Natural killer cell (primary cell): ENCODE data around the gene PCK2. TPM values are rescaled to one million over a fixed set of nuclear protein-coding genes. Genes with fewer than 3 reads are reported as not detected.

Experiments
- ATAC-seq, 3 donors: fragments of 150-1000 bp in 2 of 3; fragments of 200-7000 bp in 1 of 3; cut with Tn5 transposase; 1 replicate in 1 of 3; 2 replicates in 2 of 3; pipeline ENCODE4 v1.10.0; 2021; ENCODE audit warnings: mild to moderate bottlenecking in 2 of 3, moderate library complexity in 2 of 3
- DNase-seq, 2 donors: peaks; one replicate each; pipeline versions ENCODE4 v3.0.0 to v3.0.0-alpha.2; 2013 to 2021; ENCODE audit warnings: mixed read lengths in 1 of 2
- H3K27ac ChIP-seq: one replicate; pipeline ENCODE4 v1.5.1; 2013; ENCODE audit warnings: mild to moderate bottlenecking, low read length
- H3K27me3 ChIP-seq: one replicate; pipeline ENCODE4 v1.6.1; 2013; ENCODE audit warnings: low read length; ENCODE audit not compliant: control insufficient read depth, insufficient read depth
- H3K36me3 ChIP-seq: one replicate; pipeline ENCODE4 v1.6.1; 2013; ENCODE audit warnings: low read length; ENCODE audit not compliant: control insufficient read depth, insufficient read depth
- H3K4me1 ChIP-seq: one replicate; pipeline ENCODE4 v1.6.1; 2013; ENCODE audit warnings: low read length; ENCODE audit not compliant: control insufficient read depth, insufficient read depth
- H3K4me3 ChIP-seq: one replicate; pipeline ENCODE4 v1.5.1; 2013; ENCODE audit warnings: low read length
- H3K9me3 ChIP-seq: one replicate; pipeline ENCODE4 v1.6.1; 2013; ENCODE audit warnings: low read length; ENCODE audit not compliant: control insufficient read depth, insufficient read depth
- H3K27ac Mint-ChIP-seq, 2 donors: one replicate each; pipeline ENCODE4 v1.8.0; 2022; ENCODE audit warnings: mild to moderate bottlenecking in 2 of 2, mixed read lengths in 2 of 2, moderate library complexity in 1 of 2
- H3K27me3 Mint-ChIP-seq, 2 donors: one replicate each; pipeline ENCODE4 v1.8.0; 2022; ENCODE audit warnings: low read depth in 2 of 2, mixed read lengths in 2 of 2
- H3K36me3 Mint-ChIP-seq: one replicate; pipeline ENCODE4 v1.8.0; 2022; ENCODE audit warnings: mixed read lengths
- H3K4me1 Mint-ChIP-seq, 2 donors: one replicate each; pipeline ENCODE4 v1.8.0; 2022; ENCODE audit warnings: mixed read lengths in 2 of 2
- H3K4me3 Mint-ChIP-seq: one replicate; pipeline ENCODE4 v1.8.0; 2022; ENCODE audit warnings: mild to moderate bottlenecking, moderate library complexity, mixed read lengths
- H3K9me3 Mint-ChIP-seq, 2 donors: one replicate each; pipeline ENCODE4 v1.8.0; 2022; ENCODE audit warnings: mixed read lengths in 2 of 2
- CTCF ChIP-seq: fragments of 200-600 bp; IDR thresholded peaks from one replicate; pipeline ENCODE4 v1.8.0; 2022; ENCODE audit warnings: antibody characterized with exemption
- WGBS: methylation state at CpG from one replicate; pipeline ENCODE4 v1.1.7; 2013; ENCODE audit warnings: missing lambda C conversion rate; ENCODE audit not compliant: insufficient coverage; 5-methylcytosine and 5-hydroxymethylcytosine counted together
- intact Hi-C: fragments of 100-400 bp; cut with micrococcal nuclease; formaldehyde crosslinking; loops from one replicate; pipeline ENCODE4 v1.14.2; 2022
- total RNA-seq, 4 donors: library from RNA; stranded (reverse); fragments of 120-200 nt in 1 of 4; gene quantifications; one replicate each; pipeline versions ENCODE4 v1.2.3 to v1.2.4, GENCODE V29; 2013 to 2022

PCK2 gene
- total RNA-seq, 3 donors from 2014 or later (not counting 1 experiment from before 2014, with no cell fraction given), result 9.8 to 13.8 (median 12.3) TPM

- Histone ChIP-seq H3K36me3 (no peaks in the 10 kb centered on the region), H3K27ac (no peak overlapping the region), H3K9me3 (no peaks in the 10 kb centered on the region), H3K4me1 (peaks cover 23% of the 10 kb centered on the region), H3K27me3 (no peaks in the 10 kb centered on the region), H3K4me3 (no peak overlapping the region)
- 83% methylated on average over 8 of the region's 8 CpGs for WGBS
- Mint-ChIP-seq H3K9me3 (no peaks in the 10 kb centered on the region), H3K4me1 (peaks cover 12 to 40% of the 10 kb centered on the region in 2 donors), H3K27ac (peak overlapping the region in 1 of 2 donors; percentile 73), H3K4me3 (no peak overlapping the region), H3K27me3 (peaks cover 0 to 2% of the 10 kb centered on the region in 2 donors), H3K36me3 (no peaks in the 10 kb centered on the region)
- no peak for TF ChIP-seq CTCF
- intact Hi-C loops, result no loop called here
- ATAC-seq (no peak), DNase-seq (no peak)
These were observed 37.3 kb upstream of the PCK2 start for GRCh38 chr14:24056800-24057184.

GRCh38 chr14:24057271-24057670 lies 36.8 kb upstream of the PCK2 start:
- intact Hi-C loops, result no loop called here

DNA sequence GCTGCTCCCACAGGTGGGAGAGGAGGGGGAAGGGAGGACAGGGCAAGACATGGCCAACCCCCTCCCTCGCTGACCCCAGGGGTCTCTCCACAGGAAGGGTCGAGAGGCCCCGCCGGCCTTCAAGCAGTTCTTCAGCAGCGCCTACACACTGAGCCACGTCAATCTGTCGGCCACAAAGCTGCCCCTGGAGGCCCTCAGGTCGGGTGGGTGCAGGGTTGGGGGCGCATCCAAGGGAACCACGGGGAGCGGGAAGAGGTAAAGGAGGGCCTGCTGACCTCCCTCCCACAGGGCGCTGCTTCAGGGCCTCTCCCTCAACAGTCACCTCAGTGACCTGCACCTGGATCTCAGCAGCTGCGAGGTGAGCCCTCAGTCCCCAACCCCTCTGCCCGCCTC lies 36.2 kb upstream of the PCK2 start:
- WGBS, result 90% methylated on average over 14 of the region's 14 CpGs
- H3K9me3 ChIP-seq, result no peaks in the 10 kb centered on the region
- Mint-ChIP-seq H3K27ac (peak overlapping the region in 1 of 2 donors; percentile 83), H3K4me3 (no peak overlapping the region), H3K9me3 (no peaks in the 10 kb centered on the region), H3K36me3 (no peaks in the 10 kb centered on the region), H3K4me1 (peaks cover 8 to 35% of the 10 kb centered on the region in 2 donors), H3K27me3 (peaks cover 0 to 2% of the 10 kb centered on the region in 2 donors)
- H3K27me3 ChIP-seq, result no peaks in the 10 kb centered on the region
- H3K27ac ChIP-seq, result no peak overlapping the region
- DNase-seq, result no peak
- H3K36me3 ChIP-seq, result no peaks in the 10 kb centered on the region
- TF ChIP-seq CTCF, result no peak
- peaks cover 13% of the 10 kb centered on the region for H3K4me1 ChIP-seq
- intact Hi-C loops, result loop anchor here (1.0 to 2.0 kb wide), 3 partner anchors 32 to 103 kb away; partner anchors contain the start of gene IRF9
- ATAC-seq, result no peak
- no peak overlapping the region for H3K4me3 ChIP-seq

More at GRCh38 chr14:24057271-24057670, 36.8 kb upstream of the PCK2 start:
- TF ChIP-seq CTCF, result no peak
- ATAC-seq, result no peak
- no peaks in the 10 kb centered on the region for H3K36me3 ChIP-seq
- 76% methylated on average over 2 of the region's 2 CpGs for WGBS
- H3K4me1 ChIP-seq, result peaks cover 19% of the 10 kb centered on the region
- H3K27ac ChIP-seq, result no peak overlapping the region
- no peaks in the 10 kb centered on the region for H3K27me3 ChIP-seq
- H3K9me3 Mint-ChIP-seq, result no peaks in the 10 kb centered on the region
- no peak overlapping the region for H3K4me3 Mint-ChIP-seq
- peaks cover 12 to 40% of the 10 kb centered on the region in 2 donors for H3K4me1 Mint-ChIP-seq
- H3K27me3 Mint-ChIP-seq, result peaks cover 0 to 2% of the 10 kb centered on the region in 2 donors
- H3K27ac Mint-ChIP-seq, result no peak overlapping the region
- DNase-seq, result no peak
- H3K9me3 ChIP-seq, result no peaks in the 10 kb centered on the region
- H3K4me3 ChIP-seq, result no peak overlapping the region
- no peaks in the 10 kb centered on the region for H3K36me3 Mint-ChIP-seq
